HepG2 (cell line): ENCODE measurements around the gene NDUFV1.

Experiments used
- ARID4A ChIP-seq: sonication (generic); formaldehyde crosslinking; IDR thresholded peaks from 2 replicates; pipeline ENCODE4 v1.5.0; 2020; ENCODE audit warnings: mild to moderate bottlenecking, missing genetic modification reagents, borderline replicate concordance
- CSRNP2 ChIP-seq: sonication (generic); formaldehyde crosslinking; conservative IDR thresholded peaks from 2 replicates; pipeline ENCODE4 v1.8.0; 2022; ENCODE audit warnings: low read depth, missing genetic modification reagents
- ZBTB1 ChIP-seq: sonication (generic); formaldehyde crosslinking; IDR thresholded peaks from 2 replicates; pipeline ENCODE4 v1.4.0; 2020; ENCODE audit warnings: missing genetic modification reagents, borderline replicate concordance
- ZNF180 ChIP-seq: sonication (generic); formaldehyde crosslinking; IDR thresholded peaks from 2 replicates; pipeline ENCODE4 v1.4.0; 2020; ENCODE audit warnings: low read depth, missing genetic modification reagents, borderline replicate concordance
- ZNF816 ChIP-seq: sonication (generic); formaldehyde crosslinking; IDR thresholded peaks from 2 replicates; pipeline ENCODE4 v1.8.0; 2022; ENCODE audit warnings: missing genetic modification reagents, mild to moderate bottlenecking, borderline replicate concordance

- TF ChIP-seq ZBTB1 (CRISPR knock-in tag) (no peak), ZNF180 (CRISPR knock-in tag) (no peak), CSRNP2 (no peak), ARID4A (CRISPR knock-in tag) (no peak), ZNF816 (CRISPR knock-in tag) (no peak)
These were observed 27.1 kb downstream of the NDUFV1 start for GRCh38 chr11:67633758-67634365.
